Activated CD8-positive, alpha-beta memory T cell treated with anti-CD3 and anti-CD28 coated beads, Interleukin-2, amount 50 U/mL, for 48 hours (primary cell): Measurements from ENCODE around the gene HAPLN1.

ENCODE experiments used
- DNase-seq: peaks from one replicate; pipeline ENCODE4 v3.0.0-alpha.2; 2020

The HAPLN1 gene

GRCh38 chr5:83636156-83636555 lies 84.5 kb downstream of the HAPLN1 start:
- no peak for DNase-seq

GRCh38 chr5:83633285-83633684 lies 87.4 kb downstream of the HAPLN1 start:
- DNase-seq: no peak

- DNase-seq: no peak
These were observed 87.8 kb downstream of the HAPLN1 start for GRCh38 chr5:83632874-83633273.

DNA sequence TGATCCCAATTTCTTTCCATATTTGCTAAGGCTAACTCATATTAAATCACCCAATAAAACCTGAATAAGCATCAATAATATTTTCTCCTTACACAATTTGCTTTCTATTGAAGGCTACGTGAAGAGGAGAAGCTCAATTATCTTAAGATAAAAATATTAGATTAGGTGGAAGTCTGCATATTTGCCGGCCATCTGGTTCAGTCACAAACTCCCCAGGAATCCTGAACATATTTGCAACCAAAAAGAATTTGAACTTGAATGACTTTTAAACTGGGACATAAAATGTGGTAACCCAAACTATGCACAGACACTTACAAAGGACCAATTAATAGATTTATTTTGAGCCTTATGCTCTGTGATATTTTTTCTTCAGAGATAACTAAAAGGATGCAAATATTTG lies 92.3 kb downstream of the HAPLN1 start:
- DNase-seq: no peak

GRCh38 chr5:83614841-83615240 lies 105.8 kb downstream of the HAPLN1 start:
- DNase-seq: no peak

GRCh38 chr5:83608122-83608521 lies 112.5 kb downstream of the HAPLN1 start:
- DNase-seq: no peak

DNA sequence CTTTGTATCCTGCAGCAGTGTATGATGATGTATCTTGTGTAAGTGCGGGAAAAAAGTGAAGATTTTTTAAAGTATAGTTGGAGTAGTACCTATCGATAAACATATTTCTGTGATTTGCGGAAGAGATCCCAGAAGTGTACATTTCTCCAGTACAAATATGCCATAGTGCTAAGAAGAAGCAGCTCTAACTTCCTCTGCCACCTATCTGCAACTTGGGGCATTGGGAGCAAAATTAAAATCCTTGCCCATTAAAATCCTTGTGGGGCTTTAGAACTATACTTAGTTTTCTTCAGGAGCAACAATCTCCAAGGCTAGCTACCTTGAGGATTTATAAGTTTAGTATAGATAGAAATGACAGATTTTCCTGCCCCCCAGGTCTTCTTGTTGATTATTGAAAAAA lies 125.4 kb downstream of the HAPLN1 start:
- DNase-seq: no peak

- DNase-seq: no peak
These were observed 129.7 kb downstream of the HAPLN1 start for GRCh38 chr5:83590966-83591365.

- no peak for DNase-seq
These were observed 130.9 kb downstream of the HAPLN1 start for GRCh38 chr5:83589786-83590185.
